Activated naive CD4-positive, alpha-beta T cell treated with anti-CD3 and anti-CD28 coated beads, Interleukin-2, amount 50 U/mL, for 24 hours (primary cell): Measurements from ENCODE around the gene MCOLN2.

Experiments used
- H3K27ac Mint-ChIP-seq: one replicate; pipeline ENCODE4 v1.8.0; 2021; ENCODE audit warnings: mild to moderate bottlenecking, mixed read lengths
- H3K27me3 Mint-ChIP-seq: one replicate; pipeline ENCODE4 v1.8.0; 2021; ENCODE audit warnings: mixed read lengths
- H3K36me3 Mint-ChIP-seq: one replicate; pipeline ENCODE4 v1.8.0; 2021; ENCODE audit warnings: mixed read lengths
- H3K4me1 Mint-ChIP-seq: one replicate; pipeline ENCODE4 v1.8.0; 2021; ENCODE audit warnings: mixed read lengths
- H3K4me3 Mint-ChIP-seq: one replicate; pipeline ENCODE4 v1.8.0; 2021; ENCODE audit warnings: mild to moderate bottlenecking, mixed read lengths
- H3K9me3 Mint-ChIP-seq: one replicate; pipeline ENCODE4 v1.8.0; 2021; ENCODE audit warnings: mixed read lengths

The MCOLN2 gene

DNA sequence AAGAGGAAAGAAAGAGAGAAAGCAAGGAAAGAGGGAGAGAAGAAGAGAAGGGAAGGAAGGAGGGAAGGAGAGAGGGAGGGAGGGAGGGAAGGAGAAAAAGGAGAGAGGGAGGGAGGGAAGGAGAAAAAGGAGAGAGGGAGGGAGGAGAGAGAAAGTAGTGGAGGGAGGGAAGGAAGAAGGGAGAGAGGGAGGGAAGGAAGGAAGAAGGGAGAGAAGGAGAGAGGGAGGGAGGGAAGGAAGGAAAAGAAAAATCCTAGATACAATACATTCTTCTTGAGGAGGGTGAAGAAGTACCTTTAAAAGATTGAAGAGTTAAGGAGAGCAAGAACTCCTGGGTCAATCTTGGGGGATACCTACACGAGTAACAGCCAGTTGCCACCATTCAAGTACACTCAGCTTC lies 29.2 kb downstream of the MCOLN2 start:
- Mint-ChIP-seq H3K4me1 (peaks cover 8% of the 10 kb centered on the region), H3K9me3 (no peaks in the 10 kb centered on the region), H3K36me3 (no peaks in the 10 kb centered on the region), H3K4me3 (no peak overlapping the region), H3K27ac (no peak overlapping the region), H3K27me3 (no peaks in the 10 kb centered on the region)

GRCh38 chr1:84963021-84963420 lies 33.9 kb downstream of the MCOLN2 start:
- Mint-ChIP-seq H3K4me1 (peaks cover 6% of the 10 kb centered on the region), H3K36me3 (no peaks in the 10 kb centered on the region), H3K4me3 (no peak overlapping the region), H3K9me3 (no peaks in the 10 kb centered on the region), H3K27ac (no peak overlapping the region), H3K27me3 (no peaks in the 10 kb centered on the region)

DNA sequence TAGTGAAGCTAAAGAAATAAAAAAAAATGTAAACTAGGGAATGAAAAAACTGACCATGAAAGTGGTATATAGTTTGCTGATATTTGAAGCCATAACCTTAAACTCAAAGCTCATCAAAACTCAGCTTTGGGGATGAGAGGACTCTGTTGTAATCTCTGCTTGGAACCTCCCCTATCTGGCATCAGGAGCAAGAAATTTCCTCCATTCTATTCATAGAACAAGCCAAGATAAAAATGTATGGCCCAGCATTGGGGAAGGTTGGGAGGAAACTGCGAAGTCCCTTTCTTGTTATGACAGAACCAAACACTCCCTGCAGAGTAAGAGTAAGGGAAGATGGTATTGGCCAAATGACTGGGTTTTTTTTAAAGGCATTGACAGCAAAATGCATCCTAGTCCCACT lies 35.6 kb downstream of the MCOLN2 start:
- H3K27me3 Mint-ChIP-seq: no peaks in the 10 kb centered on the region
- H3K9me3 Mint-ChIP-seq: no peaks in the 10 kb centered on the region
- peaks cover 6% of the 10 kb centered on the region for H3K4me1 Mint-ChIP-seq
- H3K36me3 Mint-ChIP-seq: no peaks in the 10 kb centered on the region
- no peak overlapping the region for H3K27ac Mint-ChIP-seq
- no peak overlapping the region for H3K4me3 Mint-ChIP-seq

DNA sequence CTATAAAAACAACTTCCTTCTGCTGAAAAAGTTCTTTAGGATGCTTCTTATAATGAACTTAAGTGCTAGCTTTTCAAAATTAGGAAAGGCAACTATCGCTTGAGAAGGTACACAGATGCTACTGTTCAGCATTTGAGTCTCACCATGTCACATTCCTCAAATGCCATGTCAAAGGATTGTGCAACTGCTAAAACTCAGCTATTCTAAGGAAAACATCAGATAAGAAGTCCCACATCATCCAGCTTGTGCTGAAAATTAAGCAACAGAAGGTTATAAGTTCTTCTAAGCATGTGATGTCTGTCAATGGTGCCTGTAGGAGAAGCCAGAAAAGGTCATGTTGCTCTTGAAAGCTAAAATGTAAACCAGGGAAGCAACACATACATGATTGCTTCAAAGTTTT lies 36.5 kb downstream of the MCOLN2 start:
- H3K27ac Mint-ChIP-seq: no peak overlapping the region
- no peaks in the 10 kb centered on the region for H3K27me3 Mint-ChIP-seq
- peaks cover 6% of the 10 kb centered on the region for H3K4me1 Mint-ChIP-seq
- H3K4me3 Mint-ChIP-seq: no peak overlapping the region
- no peaks in the 10 kb centered on the region for H3K36me3 Mint-ChIP-seq
- H3K9me3 Mint-ChIP-seq: no peaks in the 10 kb centered on the region

DNA sequence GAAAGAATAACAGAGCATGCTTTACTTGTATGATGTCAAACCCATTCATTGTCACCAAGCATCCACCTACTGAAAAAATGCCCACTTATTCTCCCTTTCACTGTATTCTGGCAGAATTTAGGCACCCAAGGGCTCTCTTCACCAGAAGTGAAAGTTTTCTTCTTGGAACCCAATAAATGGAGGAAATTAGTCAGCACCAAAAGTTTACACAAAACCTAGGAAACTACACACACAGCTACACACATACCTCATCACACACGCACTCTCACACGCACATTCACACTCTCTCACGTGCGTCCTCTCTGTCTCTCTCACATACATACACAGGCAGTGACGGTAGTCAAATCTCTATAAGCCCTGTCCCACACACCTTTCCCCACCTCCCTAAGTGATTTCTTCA lies 37.6 kb downstream of the MCOLN2 start:
- Mint-ChIP-seq H3K9me3 (no peaks in the 10 kb centered on the region), H3K4me3 (no peak overlapping the region), H3K36me3 (no peaks in the 10 kb centered on the region), H3K4me1 (peaks cover 6% of the 10 kb centered on the region), H3K27ac (peak overlapping the region; percentile 5), H3K27me3 (no peaks in the 10 kb centered on the region)

- H3K27ac Mint-ChIP-seq: no peak overlapping the region
- H3K36me3 Mint-ChIP-seq: no peaks in the 10 kb centered on the region
- no peaks in the 10 kb centered on the region for H3K27me3 Mint-ChIP-seq
Observed at GRCh38 chr1:84957966-84958365, 38.9 kb downstream of the MCOLN2 start.

GRCh38 chr1:84956655-84957054 lies 40.3 kb downstream of the MCOLN2 start:
- no peak overlapping the region for H3K27ac Mint-ChIP-seq
- H3K9me3 Mint-ChIP-seq: no peaks in the 10 kb centered on the region
- H3K27me3 Mint-ChIP-seq: no peaks in the 10 kb centered on the region
- H3K4me3 Mint-ChIP-seq: no peak overlapping the region
- H3K36me3 Mint-ChIP-seq: no peaks in the 10 kb centered on the region
- peaks cover 6% of the 10 kb centered on the region for H3K4me1 Mint-ChIP-seq

More at GRCh38 chr1:84957966-84958365, 38.9 kb downstream of the MCOLN2 start:
- Mint-ChIP-seq H3K4me3 (no peak overlapping the region), H3K9me3 (no peaks in the 10 kb centered on the region), H3K4me1 (peaks cover 6% of the 10 kb centered on the region)

GRCh38 chr1:84956097-84956496 lies 40.8 kb downstream of the MCOLN2 start:
- Mint-ChIP-seq H3K27me3 (no peaks in the 10 kb centered on the region), H3K4me3 (no peak overlapping the region), H3K27ac (no peak overlapping the region), H3K9me3 (no peaks in the 10 kb centered on the region), H3K36me3 (no peaks in the 10 kb centered on the region), H3K4me1 (peaks cover 6% of the 10 kb centered on the region)

GRCh38 chr1:84949664-84950063 lies 47.2 kb downstream of the MCOLN2 start:
- H3K4me3 Mint-ChIP-seq: no peak overlapping the region
- peaks cover 14% of the 10 kb centered on the region for H3K4me1 Mint-ChIP-seq
- H3K9me3 Mint-ChIP-seq: no peaks in the 10 kb centered on the region
- no peak overlapping the region for H3K27ac Mint-ChIP-seq
- H3K27me3 Mint-ChIP-seq: no peaks in the 10 kb centered on the region
- peaks cover 9% of the 10 kb centered on the region for H3K36me3 Mint-ChIP-seq

DNA sequence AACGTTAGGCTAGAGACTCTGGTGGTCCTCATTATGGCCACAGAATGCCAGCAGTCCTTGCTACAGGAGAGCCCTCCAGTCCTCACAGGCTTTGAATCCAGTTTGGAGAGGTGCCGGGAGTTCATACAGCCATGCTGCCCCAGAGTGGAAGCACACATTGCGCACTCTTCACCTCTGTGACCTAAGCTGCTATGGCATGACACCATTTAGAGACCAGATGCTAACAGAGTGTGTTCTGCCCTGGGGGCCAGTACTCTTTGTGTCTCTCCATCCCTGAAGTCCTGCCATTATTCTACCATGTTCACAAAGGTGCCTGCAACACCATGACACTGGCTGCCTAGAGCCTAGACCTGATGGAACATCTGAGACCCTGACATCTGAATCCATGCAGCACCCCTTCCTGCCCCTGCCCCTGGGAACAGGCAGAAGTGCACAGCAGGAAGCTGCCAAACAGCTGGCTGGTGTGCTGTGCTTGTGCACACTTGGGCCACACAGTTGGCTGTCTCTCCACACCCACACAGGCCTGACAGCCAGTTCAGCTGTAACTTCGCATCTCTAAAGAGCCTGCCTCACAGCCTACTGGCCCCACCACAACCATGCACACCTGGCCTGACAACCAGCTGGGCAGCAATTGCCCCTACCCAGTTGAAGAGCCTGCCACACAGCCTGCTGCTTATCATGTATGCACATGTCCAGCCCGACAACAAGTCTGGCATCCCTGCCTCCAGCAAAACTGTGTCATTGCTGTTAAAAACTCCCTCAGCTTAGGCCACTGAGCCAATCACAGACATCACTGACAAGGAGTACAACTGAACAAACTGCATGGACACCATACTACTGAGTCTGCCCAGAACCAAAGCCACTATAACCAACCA lies 49.1 kb downstream of the MCOLN2 start:
- no peak overlapping the region for H3K27ac Mint-ChIP-seq
- H3K36me3 Mint-ChIP-seq: peaks cover 9% of the 10 kb centered on the region
- H3K4me1 Mint-ChIP-seq: peaks cover 16% of the 10 kb centered on the region
- H3K9me3 Mint-ChIP-seq: no peaks in the 10 kb centered on the region
- no peak overlapping the region for H3K4me3 Mint-ChIP-seq
- no peaks in the 10 kb centered on the region for H3K27me3 Mint-ChIP-seq

- H3K27me3 Mint-ChIP-seq: no peaks in the 10 kb centered on the region
- peaks cover 9% of the 10 kb centered on the region for H3K36me3 Mint-ChIP-seq
- H3K4me1 Mint-ChIP-seq: peaks cover 16% of the 10 kb centered on the region
- H3K9me3 Mint-ChIP-seq: no peaks in the 10 kb centered on the region
- H3K27ac Mint-ChIP-seq: no peak overlapping the region
- no peak overlapping the region for H3K4me3 Mint-ChIP-seq
Observed at GRCh38 chr1:84946631-84947030, 50.3 kb downstream of the MCOLN2 start.

- peak overlapping the region; percentile 94 for H3K27ac Mint-ChIP-seq
- peak overlapping the region; percentile 89 for H3K4me3 Mint-ChIP-seq
- H3K9me3 Mint-ChIP-seq: no peaks in the 10 kb centered on the region
- peaks cover 16% of the 10 kb centered on the region for H3K4me1 Mint-ChIP-seq
- H3K36me3 Mint-ChIP-seq: peaks cover 6% of the 10 kb centered on the region
- no peaks in the 10 kb centered on the region for H3K27me3 Mint-ChIP-seq
Observed at GRCh38 chr1:84944767-84945486, 52.0 kb downstream of the MCOLN2 start.

DNA sequence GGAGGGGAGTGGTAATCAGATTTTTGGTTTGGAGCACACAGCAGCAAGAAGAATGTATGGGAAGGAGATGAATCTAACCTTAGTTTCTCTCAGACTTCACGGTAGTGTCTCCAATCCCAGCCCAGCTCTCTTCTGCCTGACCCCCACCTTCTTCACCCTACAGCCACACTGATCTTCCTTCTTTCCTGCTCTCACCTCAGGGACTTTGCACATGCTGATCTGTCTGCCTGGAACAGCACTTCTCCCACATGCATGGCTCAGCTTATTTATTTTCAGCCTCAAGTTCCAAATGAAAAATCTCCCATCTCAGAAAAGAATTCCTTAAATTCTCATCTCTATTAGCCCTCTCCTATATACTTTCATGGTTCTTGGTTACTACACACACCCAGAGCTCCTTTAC lies 55.1 kb downstream of the MCOLN2 start:
- H3K27me3 Mint-ChIP-seq: no peaks in the 10 kb centered on the region
- H3K9me3 Mint-ChIP-seq: no peaks in the 10 kb centered on the region
- no peaks in the 10 kb centered on the region for H3K36me3 Mint-ChIP-seq
- H3K4me3 Mint-ChIP-seq: no peak overlapping the region
- H3K27ac Mint-ChIP-seq: no peak overlapping the region
- peaks cover 16% of the 10 kb centered on the region for H3K4me1 Mint-ChIP-seq

DNA sequence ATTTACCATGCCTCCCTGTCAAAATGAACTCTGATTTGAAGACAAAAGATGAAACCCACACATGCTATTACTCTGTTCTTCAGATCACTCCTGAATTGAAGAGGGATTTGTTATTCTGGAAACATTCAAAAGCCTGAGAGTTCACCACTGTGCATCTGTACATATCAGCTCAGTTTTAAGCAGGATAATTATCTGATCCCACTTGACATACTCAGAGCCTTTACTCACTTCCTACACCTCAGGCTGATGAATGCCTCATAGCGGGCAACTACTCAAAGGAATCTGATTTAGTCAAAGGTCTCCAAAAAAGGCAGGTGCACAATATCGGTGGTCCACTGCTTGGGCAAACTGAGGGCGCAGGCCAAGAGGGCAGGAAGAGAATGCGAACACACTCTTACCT lies 56.4 kb downstream of the MCOLN2 start:
- Mint-ChIP-seq H3K9me3 (no peaks in the 10 kb centered on the region), H3K4me3 (no peak overlapping the region), H3K4me1 (peaks cover 14% of the 10 kb centered on the region), H3K27me3 (no peaks in the 10 kb centered on the region), H3K36me3 (no peaks in the 10 kb centered on the region), H3K27ac (no peak overlapping the region)

DNA sequence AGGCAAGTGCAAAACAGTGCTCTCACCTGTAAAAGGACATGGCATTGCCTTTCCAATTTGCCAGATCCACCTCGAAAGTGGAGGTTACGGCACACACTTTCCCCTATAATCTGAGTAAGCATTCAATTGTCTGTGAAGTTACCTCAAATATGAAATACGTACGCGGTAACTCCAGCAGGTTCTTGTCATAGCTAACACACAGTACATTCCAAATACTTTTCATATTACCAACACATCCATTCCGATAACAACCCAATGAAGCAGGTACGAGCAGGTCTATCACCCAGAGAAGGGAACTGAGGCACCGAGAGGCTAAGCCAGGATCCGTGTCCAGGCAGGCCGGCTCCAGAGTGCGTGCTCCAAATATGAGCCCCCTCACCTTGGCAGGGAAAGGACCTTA lies 57.2 kb downstream of the MCOLN2 start:
- Mint-ChIP-seq H3K27me3 (no peaks in the 10 kb centered on the region), H3K27ac (no peak overlapping the region), H3K4me1 (peaks cover 7% of the 10 kb centered on the region), H3K4me3 (no peak overlapping the region), H3K9me3 (no peaks in the 10 kb centered on the region), H3K36me3 (no peaks in the 10 kb centered on the region)

DNA sequence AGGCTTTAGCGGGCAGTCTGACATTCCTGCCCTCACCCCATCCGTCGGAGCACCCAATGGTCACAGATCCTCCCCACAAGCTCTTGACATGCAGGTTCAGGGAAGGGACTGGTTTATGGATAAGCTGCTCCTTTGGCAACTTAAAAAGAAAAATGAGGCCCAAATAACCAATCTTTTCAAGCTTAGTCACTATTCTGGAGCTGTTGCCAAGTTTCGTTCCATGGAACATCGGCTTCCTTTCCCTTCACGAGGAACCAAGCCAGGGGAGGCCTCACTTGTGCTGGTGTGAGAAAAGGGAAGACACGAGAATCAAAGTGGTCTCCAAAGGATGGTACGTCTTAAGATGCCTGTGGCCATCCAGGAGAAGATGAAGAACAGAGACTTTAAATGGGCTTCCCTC lies 57.8 kb downstream of the MCOLN2 start:
- Mint-ChIP-seq H3K4me3 (no peak overlapping the region), H3K9me3 (no peaks in the 10 kb centered on the region), H3K27me3 (no peaks in the 10 kb centered on the region), H3K4me1 (peaks cover 5% of the 10 kb centered on the region), H3K36me3 (no peaks in the 10 kb centered on the region), H3K27ac (no peak overlapping the region)
